ENCODE results near the gene SLC22A12.

Gene SLC22A12

DNA sequence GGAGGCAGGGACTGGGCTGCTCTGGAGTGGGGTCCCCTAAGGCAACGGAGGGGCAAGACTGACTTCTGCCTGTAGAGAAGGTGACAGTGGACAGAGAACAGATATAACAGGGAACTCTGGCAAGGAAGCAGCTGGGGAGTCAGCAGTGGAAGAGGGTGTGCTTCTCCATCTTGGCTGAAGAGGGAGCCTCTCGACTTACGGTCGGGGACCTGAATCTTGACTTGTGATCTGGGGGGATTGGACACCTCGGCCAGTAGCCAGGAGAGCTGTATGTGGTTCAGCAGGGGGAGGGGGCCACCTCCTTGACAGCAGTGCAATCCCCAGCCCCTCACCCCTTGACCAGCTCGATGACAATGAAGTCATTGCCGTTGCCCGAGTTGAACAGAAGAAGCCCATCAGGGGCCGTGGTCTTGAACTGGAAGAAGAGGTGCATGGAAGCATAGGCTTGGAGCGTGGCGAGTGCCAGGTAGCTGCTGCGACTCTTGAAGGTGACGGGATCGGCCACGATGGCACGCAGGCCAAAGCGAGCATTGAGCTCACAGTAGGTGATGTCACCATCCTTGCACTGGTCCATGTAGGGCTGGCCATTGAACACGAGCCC lies 60.0 kb downstream of the SLC22A12 start:
- Histone ChIP-seq H3K4ac (ENCODE audit: low read depth, low read length) (no peak overlapping the region), H4K91ac (ENCODE audit: low read depth, low read length) (no peak overlapping the region), H3K4me2 (ENCODE audit: low read length) (no peak overlapping the region), H4K12ac (ENCODE audit: low read depth, low read length) (no peak overlapping the region), H3K4me1 (ENCODE audit: control insufficient read depth in 1 of 2, insufficient read depth in 2 of 2, low read length in 2 of 2) (peaks cover 0 to 6% of the 10 kb centered on the region in 2 experiments), H2AK5ac (ENCODE audit: low read length) (no peak overlapping the region), H3K9ac (ENCODE audit: low read length) (no peak overlapping the region), H3K79me2 (ENCODE audit: control insufficient read depth, insufficient read depth, low read length, poor library complexity) (no peaks in the 10 kb centered on the region), H2AFZ (ENCODE audit: insufficient read depth, low read length, poor library complexity) (no peak overlapping the region), H3K9me3 (ENCODE audit: insufficient read depth, low read depth, low read length) (peaks cover 2% of the 10 kb centered on the region), H3K79me1 (ENCODE audit: low read length) (no peaks in the 10 kb centered on the region), H2BK12ac (ENCODE audit: low read length) (no peak overlapping the region), H4K8ac (ENCODE audit: low read depth, low read length) (no peak overlapping the region), H3K4me3 (ENCODE audit: low read depth, low read length) (no peak overlapping the region), H3K14ac (ENCODE audit: low read length) (no peak overlapping the region), H3K27ac (ENCODE audit: low read depth, low read length) (no peak overlapping the region), H3K36me3 (ENCODE audit: control insufficient read depth in 1 of 2, insufficient read depth in 2 of 2, low read length in 2 of 2) (no peaks in the 10 kb centered on the region), H2BK120ac (ENCODE audit: insufficient read depth, low read length, poor library complexity) (no peak overlapping the region), H3K23ac (ENCODE audit: low read length) (no peak overlapping the region), H3K18ac (ENCODE audit: low read length) (no peak overlapping the region), H2BK5ac (ENCODE audit: low read depth, low read length, poor library complexity) (no peak overlapping the region), H3K27me3 (ENCODE audit: insufficient read depth, low read length) (peaks cover 3% of the 10 kb centered on the region)
- WGBS (ENCODE audit: extremely low coverage, insufficient coverage, insufficient read length), result no CpG with 5 or more reads among the region's 18 CpGs
- DNase-seq, result no peak
